ENCODE measurements around the gene FRMD6. TPM values are rescaled to one million over a fixed set of nuclear protein-coding genes. Genes with fewer than 3 reads are reported as not detected.

FRMD6 gene
- total and polyA plus RNA-seq, 10 of the 15 experiments (the other 5 are each of a cell fraction or from before 2014, with no cell fraction given) = 0.86 to 7.8 (median 3.3) TPM

DNA sequence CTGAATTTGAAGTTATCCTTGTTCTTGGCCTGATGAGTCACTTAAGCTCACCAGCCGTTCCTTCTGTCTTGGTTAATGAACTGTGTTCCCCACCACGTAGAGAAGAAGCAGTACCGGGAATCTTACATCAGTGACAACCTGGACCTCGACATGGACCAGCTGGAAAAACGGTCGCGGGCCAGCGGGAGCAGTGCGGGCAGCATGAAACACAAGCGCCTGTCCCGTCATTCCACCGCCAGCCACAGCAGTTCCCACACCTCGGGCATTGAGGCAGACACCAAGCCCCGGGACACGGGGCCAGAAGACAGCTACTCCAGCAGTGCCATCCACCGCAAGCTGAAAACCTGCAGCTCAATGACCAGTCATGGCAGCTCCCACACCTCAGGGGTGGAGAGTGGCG, 68.2 kb downstream of the FRMD6 start:
- Histone ChIP-seq H2AFZ (ENCODE audit: control insufficient read depth, low read depth, low read length) (no peak overlapping the region), H3K79me2 (ENCODE audit: control insufficient read depth, insufficient read depth, low read length) (no peaks in the 10 kb centered on the region), H3K9ac (ENCODE audit: control insufficient read depth, insufficient read depth, low read length) (no peak overlapping the region), H3K27ac (ENCODE audit: control insufficient read depth, insufficient read depth) (no peak overlapping the region), H3K4me2 (ENCODE audit: control insufficient read depth, insufficient read depth) (no peak overlapping the region), H3K27me3 (replicated peaks in 1 of 2; ENCODE audit: control insufficient read depth in 2 of 2, insufficient read depth in 2 of 2, low read length in 1 of 2) (no peaks in the 10 kb centered on the region), H3K9me3 (replicated peaks; ENCODE audit: control insufficient read depth, insufficient read depth, low read length) (no peaks in the 10 kb centered on the region; the same call in 2 of the 3 replicates), H3K4me1 (ENCODE audit: control insufficient read depth, insufficient read depth, low read length) (no peaks in the 10 kb centered on the region), H4K20me1 (ENCODE audit: control insufficient read depth, insufficient read depth) (no peaks in the 10 kb centered on the region), H3K4me3 (no peak overlapping the region), H3K36me3 (ENCODE audit: control insufficient read depth in 2 of 2, insufficient read depth in 2 of 2, low read length in 1 of 2) (no peaks in the 10 kb centered on the region)
- ATAC-seq = no peak
- no peak for FAIRE-seq
- RAD21 ChIA-PET (ENCODE audit: unreplicated experiment) = interaction anchor here (0.6 kb wide), 1 partner anchor 12 kb away, joined by 3 read pairs; no protein-coding TSS in a partner anchor
- WGBS (ENCODE audit: insufficient coverage, insufficient replicate concordance, low lambda C conversion rate, missing lambda C conversion rate) = 88% methylated on average over 17 of the region's 17 CpGs
- CTCF ChIA-PET = no interaction called here
- SMC1A ChIA-PET (ENCODE audit: uncharacterized antibody, unreplicated experiment) = no interaction called here
- no TSS peak for BruUV-seq (replicated peaks)
- DNase-seq (ENCODE audit: low read depth, low spot score) = no peak
- intact Hi-C loops (cut with micrococcal nuclease; ENCODE audit: unreplicated experiment) = no loop called here
- POLR2A ChIA-PET = no interaction called here
- in situ Hi-C loops (cut with MboI) = no loop called here
- TF ChIP-seq, protein P1, sequence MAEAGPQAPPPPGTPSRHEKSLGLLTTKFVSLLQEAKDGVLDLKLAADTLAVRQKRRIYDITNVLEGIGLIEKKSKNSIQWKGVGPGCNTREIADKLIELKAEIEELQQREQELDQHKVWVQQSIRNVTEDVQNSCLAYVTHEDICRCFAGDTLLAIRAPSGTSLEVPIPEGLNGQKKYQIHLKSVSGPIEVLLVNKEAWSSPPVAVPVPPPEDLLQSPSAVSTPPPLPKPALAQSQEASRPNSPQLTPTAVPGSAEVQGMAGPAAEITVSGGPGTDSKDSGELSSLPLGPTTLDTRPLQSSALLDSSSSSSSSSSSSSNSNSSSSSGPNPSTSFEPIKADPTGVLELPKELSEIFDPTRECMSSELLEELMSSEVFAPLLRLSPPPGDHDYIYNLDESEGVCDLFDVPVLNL (IDR thresholded peaks at IDR 0.05; ENCODE audit: low read depth, low read length) = no peak
- TF ChIP-seq KLF5 (IDR thresholded peaks at IDR 0.05; ENCODE audit: partially characterized antibody) (no peak), BACH1 (IDR thresholded peaks at IDR 0.05; ENCODE audit: borderline replicate concordance) (no peak), RUNX3 (IDR thresholded peaks at IDR 0.05; ENCODE audit: low read length) (no peak), IRF4 (IDR thresholded peaks at IDR 0.05; ENCODE audit: low read depth, low read length) (no peak), SIN3A (IDR thresholded peaks at IDR 0.05; ENCODE audit: low read depth, low read length) (no peak), SMC3 (IDR thresholded peaks at IDR 0.05; ENCODE audit: borderline replicate concordance, low read length) (no peak), NFYB (IDR thresholded peaks at IDR 0.05; ENCODE audit: insufficient read depth, low read depth, low read length) (no peak), RELA (IDR thresholded peaks at IDR 0.05; ENCODE audit: borderline replicate concordance, partially characterized antibody) (no peak), CBX3 (IDR thresholded peaks at IDR 0.05; ENCODE audit: borderline replicate concordance, low read depth) (no peak), ZSCAN29 (IDR thresholded peaks at IDR 0.05) (no peak), IKZF1 (conservative IDR thresholded peaks at IDR 0.05) (no peak)
- TF ChIP-seq, protein P2, sequence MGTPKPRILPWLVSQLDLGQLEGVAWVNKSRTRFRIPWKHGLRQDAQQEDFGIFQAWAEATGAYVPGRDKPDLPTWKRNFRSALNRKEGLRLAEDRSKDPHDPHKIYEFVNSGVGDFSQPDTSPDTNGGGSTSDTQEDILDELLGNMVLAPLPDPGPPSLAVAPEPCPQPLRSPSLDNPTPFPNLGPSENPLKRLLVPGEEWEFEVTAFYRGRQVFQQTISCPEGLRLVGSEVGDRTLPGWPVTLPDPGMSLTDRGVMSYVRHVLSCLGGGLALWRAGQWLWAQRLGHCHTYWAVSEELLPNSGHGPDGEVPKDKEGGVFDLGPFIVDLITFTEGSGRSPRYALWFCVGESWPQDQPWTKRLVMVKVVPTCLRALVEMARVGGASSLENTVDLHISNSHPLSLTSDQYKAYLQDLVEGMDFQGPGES (IDR thresholded peaks at IDR 0.05) = no peak
- TF ChIP-seq, protein P3, sequence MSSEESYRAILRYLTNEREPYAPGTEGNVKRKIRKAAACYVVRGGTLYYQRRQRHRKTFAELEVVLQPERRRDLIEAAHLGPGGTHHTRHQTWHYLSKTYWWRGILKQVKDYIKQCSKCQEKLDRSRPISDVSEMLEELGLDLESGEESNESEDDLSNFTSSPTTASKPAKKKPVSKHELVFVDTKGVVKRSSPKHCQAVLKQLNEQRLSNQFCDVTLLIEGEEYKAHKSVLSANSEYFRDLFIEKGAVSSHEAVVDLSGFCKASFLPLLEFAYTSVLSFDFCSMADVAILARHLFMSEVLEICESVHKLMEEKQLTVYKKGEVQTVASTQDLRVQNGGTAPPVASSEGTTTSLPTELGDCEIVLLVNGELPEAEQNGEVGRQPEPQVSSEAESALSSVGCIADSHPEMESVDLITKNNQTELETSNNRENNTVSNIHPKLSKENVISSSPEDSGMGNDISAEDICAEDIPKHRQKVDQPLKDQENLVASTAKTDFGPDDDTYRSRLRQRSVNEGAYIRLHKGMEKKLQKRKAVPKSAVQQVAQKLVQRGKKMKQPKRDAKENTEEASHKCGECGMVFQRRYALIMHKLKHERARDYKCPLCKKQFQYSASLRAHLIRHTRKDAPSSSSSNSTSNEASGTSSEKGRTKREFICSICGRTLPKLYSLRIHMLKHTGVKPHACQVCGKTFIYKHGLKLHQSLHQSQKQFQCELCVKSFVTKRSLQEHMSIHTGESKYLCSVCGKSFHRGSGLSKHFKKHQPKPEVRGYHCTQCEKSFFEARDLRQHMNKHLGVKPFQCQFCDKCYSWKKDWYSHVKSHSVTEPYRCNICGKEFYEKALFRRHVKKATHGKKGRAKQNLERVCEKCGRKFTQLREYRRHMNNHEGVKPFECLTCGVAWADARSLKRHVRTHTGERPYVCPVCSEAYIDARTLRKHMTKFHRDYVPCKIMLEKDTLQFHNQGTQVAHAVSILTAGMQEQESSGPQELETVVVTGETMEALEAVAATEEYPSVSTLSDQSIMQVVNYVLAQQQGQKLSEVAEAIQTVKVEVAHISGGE (CRISPR knock-in tag; IDR thresholded peaks at IDR 0.05) = no peak
- TF ChIP-seq, protein P4, sequence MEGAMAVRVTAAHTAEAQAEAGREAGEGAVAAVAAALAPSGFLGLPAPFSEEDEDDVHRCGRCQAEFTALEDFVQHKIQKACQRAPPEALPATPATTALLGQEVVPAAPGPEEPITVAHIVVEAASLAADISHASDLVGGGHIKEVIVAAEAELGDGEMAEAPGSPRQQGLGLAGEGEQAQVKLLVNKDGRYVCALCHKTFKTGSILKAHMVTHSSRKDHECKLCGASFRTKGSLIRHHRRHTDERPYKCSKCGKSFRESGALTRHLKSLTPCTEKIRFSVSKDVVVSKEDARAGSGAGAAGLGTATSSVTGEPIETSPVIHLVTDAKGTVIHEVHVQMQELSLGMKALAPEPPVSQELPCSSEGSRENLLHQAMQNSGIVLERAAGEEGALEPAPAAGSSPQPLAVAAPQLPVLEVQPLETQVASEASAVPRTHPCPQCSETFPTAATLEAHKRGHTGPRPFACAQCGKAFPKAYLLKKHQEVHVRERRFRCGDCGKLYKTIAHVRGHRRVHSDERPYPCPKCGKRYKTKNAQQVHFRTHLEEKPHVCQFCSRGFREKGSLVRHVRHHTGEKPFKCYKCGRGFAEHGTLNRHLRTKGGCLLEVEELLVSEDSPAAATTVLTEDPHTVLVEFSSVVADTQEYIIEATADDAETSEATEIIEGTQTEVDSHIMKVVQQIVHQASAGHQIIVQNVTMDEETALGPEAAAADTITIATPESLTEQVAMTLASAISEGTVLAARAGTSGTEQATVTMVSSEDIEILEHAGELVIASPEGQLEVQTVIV (IDR thresholded peaks at IDR 0.05; ENCODE audit: borderline replicate concordance, partially characterized antibody) = no peak
